Measurements from ENCODE around the gene GLO1. TPM values are rescaled to one million over a fixed set of nuclear protein-coding genes. Genes with fewer than 3 reads are reported as not detected.

GLO1 gene
- total and polyA plus RNA-seq, 2 experiments from 2014 or later, result 273 TPM

GRCh38 chr6:38749473-38749872 is 46.5 kb upstream of the GLO1 start (continued):
- no peak for TF ChIP-seq ETS1 (IDR thresholded peaks at IDR 0.05)
- no peak for TF ChIP-seq EZH2 (IDR thresholded peaks at IDR 0.05; ENCODE audit: low read depth, unreplicated experiment)
- no peak for TF ChIP-seq POLR2AphosphoS5 (IDR thresholded peaks at IDR 0.05; ENCODE audit: low read depth)
- no peak for TF ChIP-seq CTCF (conservative IDR thresholded peaks at IDR 0.05; ENCODE audit: low read depth in 2 of 2)
- TF ChIP-seq STAT1 (IDR thresholded peaks at IDR 0.05; ENCODE audit: unreplicated experiment), result no peak
- TF ChIP-seq JUNB (IDR thresholded peaks at IDR 0.05; ENCODE audit: unreplicated experiment), result no peak
- no peak for TF ChIP-seq ZNF331 (CRISPR knock-in tag; IDR thresholded peaks at IDR 0.05; ENCODE audit: low read depth)
- no peak for TF ChIP-seq CREB1 (CRISPR knock-in tag; IDR thresholded peaks at IDR 0.05; ENCODE audit: low read depth)

- no peak overlapping the region for H3K27ac ChIP-seq (ENCODE audit: low read depth)
- H2AFZ ChIP-seq, result no peak overlapping the region
- H3K4me3 Mint-ChIP-seq, result no peak overlapping the region
- H3K9me2 ChIP-seq (ENCODE audit: insufficient read depth), result no peaks in the 10 kb centered on the region
- H3K4me3 ChIP-seq, result no peak overlapping the region
- ATAC-seq (no peak), DNase-seq (ENCODE audit: low spot score) (peak; percentile 36)
- no peak overlapping the region for H3K27ac Mint-ChIP-seq
- H3K9me3 Mint-ChIP-seq, result peaks cover 4% of the 10 kb centered on the region; the same call in 2 of the 3 replicates
- H3F3A ChIP-seq (replicated peaks; ENCODE audit: low read depth), result no peaks in the 10 kb centered on the region
- H3K4me1 Mint-ChIP-seq, result no peaks in the 10 kb centered on the region
- H3K27me3 ChIP-seq (ENCODE audit: insufficient read depth), result no peaks in the 10 kb centered on the region
- H3K4me2 ChIP-seq, result no peak overlapping the region
- no peaks in the 10 kb centered on the region for H3K79me2 ChIP-seq (replicated peaks; ENCODE audit: insufficient read depth)
- no peaks in the 10 kb centered on the region for H3K4me1 ChIP-seq (ENCODE audit: insufficient read depth)
- no peaks in the 10 kb centered on the region for H4K20me1 ChIP-seq (replicated peaks; ENCODE audit: insufficient read depth)
- peak in 1 of 2 experiments; percentile 51; a peak in 3 of 4 replicates for TF ChIP-seq CTCF (conservative IDR thresholded peaks at IDR 0.05; ENCODE audit: low read depth in 2 of 2)
- no peak for TF ChIP-seq STAT1 (IDR thresholded peaks at IDR 0.05; ENCODE audit: unreplicated experiment)
- no peak for TF ChIP-seq EZH2phosphoT487 (IDR thresholded peaks at IDR 0.05; ENCODE audit: unreplicated experiment)
- peaks cover 2% of the 10 kb centered on the region for H3K27me3 Mint-ChIP-seq (ENCODE audit: insufficient read depth, low read depth, poor library complexity)
- H3K36me3 Mint-ChIP-seq (ENCODE audit: low read depth), result no peaks in the 10 kb centered on the region
- H3K36me3 ChIP-seq (ENCODE audit: insufficient read depth), result no peaks in the 10 kb centered on the region
These were observed 36.6 kb upstream of the GLO1 start for GRCh38 chr6:38739532-38739931.

All from GM23338 (cell line).